ENCODE results near the gene PIK3R6. TPM values are rescaled to one million over a fixed set of nuclear protein-coding genes. Genes with fewer than 3 reads are reported as not detected.
A peak's percentile ranks its signal among the peaks of the same experiment; 100 is the strongest.

Gene PIK3R6
- total RNA-seq, 1 experiment from 2014 or later: not detected

DNA sequence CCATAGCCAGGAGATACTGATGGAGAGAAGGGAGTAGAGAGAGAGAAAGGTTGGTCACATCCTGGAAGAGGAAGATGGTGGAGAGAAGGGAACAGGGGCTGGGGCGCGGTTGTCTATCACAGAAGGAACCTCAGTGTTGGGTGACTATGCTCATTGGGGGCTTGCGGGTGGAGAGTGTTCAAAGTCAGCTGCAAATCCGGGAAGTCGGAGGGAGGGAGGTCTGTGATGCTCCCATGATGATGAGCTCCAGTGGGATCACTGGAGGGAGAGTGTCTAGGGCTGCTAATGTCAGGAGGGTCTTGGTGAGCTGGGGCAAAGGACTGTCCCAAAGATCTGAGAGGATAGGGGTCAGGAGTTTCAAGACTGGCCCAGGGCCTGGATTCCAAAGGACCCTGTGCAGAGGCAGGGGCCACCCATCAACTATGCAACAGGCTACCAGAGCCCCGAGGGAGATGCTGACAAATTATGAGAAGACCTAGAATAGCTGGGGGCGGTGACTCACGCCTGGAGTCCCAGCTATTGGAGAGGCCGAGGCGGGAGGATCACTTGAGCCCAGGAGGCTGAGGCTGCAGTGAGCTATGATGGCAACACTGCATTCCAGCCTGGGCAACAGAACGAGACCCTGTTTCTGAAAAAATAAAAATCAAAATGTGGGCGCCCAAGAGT, 111.8 kb downstream of the PIK3R6 start:
- no peaks in the 10 kb centered on the region for H3K79me2 ChIP-seq (ENCODE audit: insufficient read depth, low read length)
- no peak overlapping the region for H2BK20ac ChIP-seq (ENCODE audit: low read depth, low read length, poor library complexity, severe bottlenecking)
- no peak overlapping the region for H2BK120ac ChIP-seq (ENCODE audit: low read depth, low read length, poor library complexity, severe bottlenecking)
- H3K4ac ChIP-seq (ENCODE audit: low read depth, low read length): no peak overlapping the region
- WGBS (ENCODE audit: extremely low coverage, insufficient read length, low lambda C conversion rate): no CpG with 5 or more reads among the region's 12 CpGs
- H3K9me3 ChIP-seq (ENCODE audit: control insufficient read depth, low read depth, low read length): no peaks in the 10 kb centered on the region
- no peaks in the 10 kb centered on the region for H3K36me3 Mint-ChIP-seq (ENCODE audit: insufficient read depth in 1 of 3, low read depth in 3 of 3)
- TF ChIP-seq, protein P1, sequence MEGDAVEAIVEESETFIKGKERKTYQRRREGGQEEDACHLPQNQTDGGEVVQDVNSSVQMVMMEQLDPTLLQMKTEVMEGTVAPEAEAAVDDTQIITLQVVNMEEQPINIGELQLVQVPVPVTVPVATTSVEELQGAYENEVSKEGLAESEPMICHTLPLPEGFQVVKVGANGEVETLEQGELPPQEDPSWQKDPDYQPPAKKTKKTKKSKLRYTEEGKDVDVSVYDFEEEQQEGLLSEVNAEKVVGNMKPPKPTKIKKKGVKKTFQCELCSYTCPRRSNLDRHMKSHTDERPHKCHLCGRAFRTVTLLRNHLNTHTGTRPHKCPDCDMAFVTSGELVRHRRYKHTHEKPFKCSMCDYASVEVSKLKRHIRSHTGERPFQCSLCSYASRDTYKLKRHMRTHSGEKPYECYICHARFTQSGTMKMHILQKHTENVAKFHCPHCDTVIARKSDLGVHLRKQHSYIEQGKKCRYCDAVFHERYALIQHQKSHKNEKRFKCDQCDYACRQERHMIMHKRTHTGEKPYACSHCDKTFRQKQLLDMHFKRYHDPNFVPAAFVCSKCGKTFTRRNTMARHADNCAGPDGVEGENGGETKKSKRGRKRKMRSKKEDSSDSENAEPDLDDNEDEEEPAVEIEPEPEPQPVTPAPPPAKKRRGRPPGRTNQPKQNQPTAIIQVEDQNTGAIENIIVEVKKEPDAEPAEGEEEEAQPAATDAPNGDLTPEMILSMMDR (conservative IDR thresholded peaks at IDR 0.05): no peak
- peaks cover 24% of the 10 kb centered on the region for H3K27me3 Mint-ChIP-seq (ENCODE audit: low read depth)
- no peak overlapping the region for H3K23ac ChIP-seq (ENCODE audit: insufficient read length, low read depth, low read length)
- H3K27me3 ChIP-seq (ENCODE audit: insufficient read depth, low read length): no peaks in the 10 kb centered on the region
- no peak overlapping the region for H3K4me2 ChIP-seq (ENCODE audit: insufficient read depth, insufficient read length, low read length)
- no peak overlapping the region for H2BK15ac ChIP-seq (ENCODE audit: low read depth, low read length)
- H3K4me1 ChIP-seq (ENCODE audit: insufficient read depth, low read length): no peaks in the 10 kb centered on the region
- no peak overlapping the region for H4K91ac ChIP-seq (ENCODE audit: insufficient read length, low read depth, low read length)
- no peak overlapping the region for H3T11ph ChIP-seq (ENCODE audit: low read length)
- no peaks in the 10 kb centered on the region for H4K20me1 ChIP-seq (ENCODE audit: control insufficient read depth, insufficient read depth, insufficient read length)
- no peak overlapping the region for H3K14ac ChIP-seq (ENCODE audit: insufficient read depth, low read length)
- no peaks in the 10 kb centered on the region for H3K9me3 Mint-ChIP-seq
- H3K27ac ChIP-seq (ENCODE audit: insufficient read length, low read depth, low read length): no peak overlapping the region
- no peak overlapping the region for H3K56ac ChIP-seq (ENCODE audit: insufficient read length, low read depth, low read length)
- no peak overlapping the region for H2AFZ ChIP-seq (ENCODE audit: low read length)
- H3K9ac ChIP-seq (ENCODE audit: extremely low read depth, insufficient read length, low read length): no peak overlapping the region
- H3K18ac ChIP-seq (ENCODE audit: insufficient read length, low read depth, low read length): no peak overlapping the region
- H2BK5ac ChIP-seq (ENCODE audit: insufficient read length, low read length): no peak overlapping the region
- no peak overlapping the region for H4K8ac ChIP-seq (replicated peaks; ENCODE audit: insufficient read length, low read depth, low read length)
- H4K5ac ChIP-seq (ENCODE audit: insufficient read length, low read depth, low read length): no peak overlapping the region
- DNase-seq: no peak
- H3K79me1 ChIP-seq (ENCODE audit: insufficient read depth, low read depth, low read length, poor library complexity, severe bottlenecking): no peaks in the 10 kb centered on the region
- H3K4me1 Mint-ChIP-seq: peaks cover 10 to 12% of the 10 kb centered on the region in 2 experiments
- no peaks in the 10 kb centered on the region for H3K23me2 ChIP-seq (ENCODE audit: insufficient read length, low read depth, low read length, poor library complexity, severe bottlenecking)
- H3K4me3 Mint-ChIP-seq: no peak overlapping the region
- H2BK12ac ChIP-seq (ENCODE audit: insufficient read length, low read depth, low read length): no peak overlapping the region
- peak overlapping the region in 1 of 3 experiments; percentile 12; a peak in 1 of 7 replicates for H3K27ac Mint-ChIP-seq
- no peak overlapping the region for H2AK5ac ChIP-seq (ENCODE audit: insufficient read length, low read length)
